ENCODE results near the gene DSCAML1. TPM values are rescaled to one million over a fixed set of nuclear protein-coding genes. Genes with fewer than 3 reads are reported as not detected.

DSCAML1 gene
- total and polyA plus RNA-seq, 7 experiments from 2014 or later = 0.17 to 1.3 (median 0.60) TPM; not detected in 2

DNA sequence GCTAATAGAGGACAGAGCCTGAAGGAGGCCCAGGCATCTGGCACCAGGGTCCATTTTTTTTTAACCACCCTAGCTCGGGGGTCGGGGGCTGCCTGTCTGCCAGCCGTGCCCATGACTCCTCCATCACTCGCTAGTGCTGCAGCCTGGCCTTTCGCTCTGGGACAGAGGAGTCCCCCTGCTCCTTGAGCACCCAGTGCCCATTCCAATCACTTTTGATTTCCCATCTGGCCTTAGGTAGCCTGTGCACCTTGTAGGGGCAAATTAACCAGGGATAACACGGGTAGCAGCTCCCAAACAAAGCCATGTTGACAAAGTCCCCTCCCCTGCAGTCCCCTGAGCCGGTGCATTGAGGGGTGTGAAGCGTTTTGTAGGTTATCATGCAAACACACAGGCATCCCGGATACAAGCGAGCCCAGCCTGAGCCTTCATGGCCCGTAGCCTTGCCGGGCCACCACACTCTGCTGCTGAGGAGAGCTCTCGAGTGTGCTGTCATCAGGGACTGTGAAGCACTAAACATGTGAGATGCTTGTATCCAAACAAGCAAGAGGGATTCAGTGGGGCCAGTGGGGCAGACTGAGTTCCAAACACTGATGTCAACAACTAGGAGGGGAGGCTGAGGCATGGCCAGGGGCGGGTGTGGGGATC is 208.7 kb downstream of the DSCAML1 start:
- H3K4me1 ChIP-seq (ENCODE audit: control insufficient read depth in 2 of 2, insufficient read depth in 2 of 2, low read length in 2 of 2) = no peaks in the 10 kb centered on the region
- no peak overlapping the region for H3K4me3 Mint-ChIP-seq
- no peak overlapping the region for H3K27ac ChIP-seq (ENCODE audit: low read depth, low read length)
- CTCF ChIA-PET = no interaction called here
- H3K27me3 ChIP-seq (ENCODE audit: control insufficient read depth in 2 of 2, insufficient read depth in 2 of 2, low read length in 2 of 2) = no peaks in the 10 kb centered on the region
- POLR2A ChIA-PET = no interaction called here
- H3K36me3 ChIP-seq (ENCODE audit: control insufficient read depth in 2 of 3, insufficient read depth in 3 of 3, low read length in 3 of 3) = no peaks in the 10 kb centered on the region
- ATAC-seq = no peak
- H3K36me3 Mint-ChIP-seq = no peaks in the 10 kb centered on the region
- H3K9me3 Mint-ChIP-seq = no peaks in the 10 kb centered on the region
- H3K4me1 Mint-ChIP-seq = no peaks in the 10 kb centered on the region
- H3K27ac Mint-ChIP-seq = no peak overlapping the region
- DNase-seq = no peak
- intact Hi-C loops (cut with micrococcal nuclease) = no loop called here
- no peaks in the 10 kb centered on the region for H3K9me3 ChIP-seq (ENCODE audit: control insufficient read depth in 2 of 3, low read length in 3 of 3)
- no peak overlapping the region for H3K4me3 ChIP-seq (ENCODE audit: low read length)
- H3K27me3 Mint-ChIP-seq = peaks cover 0 to 11% (median 3%) of the 10 kb centered on the region in 5 donors

DNA sequence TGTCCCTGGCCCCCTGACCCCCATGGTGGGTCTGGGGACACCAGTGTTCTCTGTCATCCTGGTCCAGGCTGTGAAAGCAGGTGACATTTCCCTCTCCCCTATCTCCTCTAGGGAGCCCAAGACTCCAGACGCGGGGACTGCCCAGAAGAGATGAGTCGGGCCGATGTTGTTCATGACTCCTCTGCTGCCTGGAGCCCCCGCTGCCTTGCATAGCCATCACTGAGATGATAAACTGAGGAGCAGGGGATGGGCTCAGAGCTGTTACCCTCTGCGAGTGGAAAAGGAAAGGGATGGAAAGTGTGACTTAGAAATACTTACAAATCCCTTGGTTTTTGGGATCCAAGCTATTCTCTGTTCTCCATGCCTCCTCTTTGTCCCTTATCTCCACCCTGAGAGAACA is 209.6 kb downstream of the DSCAML1 start:
- H3K4me3 Mint-ChIP-seq = no peak overlapping the region
- no peak overlapping the region for H3K27ac Mint-ChIP-seq
- ChIA-PET CTCF (no interaction called here), POLR2A (no interaction called here)
- H3K36me3 ChIP-seq (ENCODE audit: control insufficient read depth in 2 of 3, insufficient read depth in 3 of 3, low read length in 3 of 3) = no peaks in the 10 kb centered on the region
- no peaks in the 10 kb centered on the region for H3K9me3 Mint-ChIP-seq
- H3K9me3 ChIP-seq (ENCODE audit: control insufficient read depth in 2 of 3, low read length in 3 of 3) = no peaks in the 10 kb centered on the region
- H3K4me1 ChIP-seq (ENCODE audit: control insufficient read depth in 2 of 2, insufficient read depth in 2 of 2, low read length in 2 of 2) = no peaks in the 10 kb centered on the region
- peaks cover 0 to 11% (median 6%) of the 10 kb centered on the region in 5 donors for H3K27me3 Mint-ChIP-seq
- DNase-seq = no peak
- no peak overlapping the region for H3K27ac ChIP-seq (ENCODE audit: low read depth, low read length)
- no peak overlapping the region for H3K4me3 ChIP-seq (ENCODE audit: low read length)
- no peaks in the 10 kb centered on the region for H3K27me3 ChIP-seq (ENCODE audit: control insufficient read depth in 2 of 2, insufficient read depth in 2 of 2, low read length in 2 of 2)
- intact Hi-C loops (cut with micrococcal nuclease) = no loop called here
- no peak for ATAC-seq
- H3K36me3 Mint-ChIP-seq = no peaks in the 10 kb centered on the region
- H3K4me1 Mint-ChIP-seq = no peaks in the 10 kb centered on the region

DNA sequence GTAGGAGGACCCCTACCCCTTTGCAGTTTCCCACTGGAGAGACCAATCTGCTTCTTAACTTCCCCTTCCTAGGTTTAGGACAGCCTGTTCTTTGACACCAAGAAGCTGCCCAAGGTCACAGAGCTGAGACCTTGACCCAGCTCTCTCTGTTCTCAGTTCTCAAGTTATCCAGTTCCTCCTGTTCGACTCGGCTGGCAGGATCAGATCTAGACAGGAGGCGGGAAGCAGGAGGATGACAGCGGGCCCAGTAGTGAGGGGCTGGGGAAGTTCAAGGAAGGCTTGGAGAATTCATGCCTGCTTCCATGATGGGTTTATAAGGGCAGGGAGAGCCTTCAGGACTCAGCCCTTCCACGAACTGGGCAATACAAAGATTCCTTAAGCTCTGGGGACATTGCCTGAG is 210.6 kb downstream of the DSCAML1 start:
- POLR2A ChIA-PET = no interaction called here
- Histone ChIP-seq H3K36me3 (ENCODE audit: control insufficient read depth in 2 of 3, insufficient read depth in 3 of 3, low read length in 3 of 3) (no peaks in the 10 kb centered on the region), H3K27ac (ENCODE audit: low read depth, low read length) (no peak overlapping the region), H3K9me3 (ENCODE audit: control insufficient read depth in 2 of 3, low read length in 3 of 3) (no peaks in the 10 kb centered on the region), H3K4me3 (ENCODE audit: low read length) (no peak overlapping the region), H3K4me1 (ENCODE audit: control insufficient read depth in 2 of 2, insufficient read depth in 2 of 2, low read length in 2 of 2) (no peaks in the 10 kb centered on the region), H3K27me3 (ENCODE audit: control insufficient read depth in 2 of 2, insufficient read depth in 2 of 2, low read length in 2 of 2) (no peaks in the 10 kb centered on the region)
- no peak overlapping the region for H3K4me3 Mint-ChIP-seq
- H3K27me3 Mint-ChIP-seq = peaks cover 0 to 9% (median 6%) of the 10 kb centered on the region in 5 donors
- no peak overlapping the region for H3K27ac Mint-ChIP-seq
- ATAC-seq (no peak), DNase-seq (no peak)
- no peaks in the 10 kb centered on the region for H3K9me3 Mint-ChIP-seq
- H3K4me1 Mint-ChIP-seq = no peaks in the 10 kb centered on the region
- H3K36me3 Mint-ChIP-seq = no peaks in the 10 kb centered on the region
- intact Hi-C loops (cut with micrococcal nuclease) = no loop called here
- CTCF ChIA-PET = no interaction called here

DNA sequence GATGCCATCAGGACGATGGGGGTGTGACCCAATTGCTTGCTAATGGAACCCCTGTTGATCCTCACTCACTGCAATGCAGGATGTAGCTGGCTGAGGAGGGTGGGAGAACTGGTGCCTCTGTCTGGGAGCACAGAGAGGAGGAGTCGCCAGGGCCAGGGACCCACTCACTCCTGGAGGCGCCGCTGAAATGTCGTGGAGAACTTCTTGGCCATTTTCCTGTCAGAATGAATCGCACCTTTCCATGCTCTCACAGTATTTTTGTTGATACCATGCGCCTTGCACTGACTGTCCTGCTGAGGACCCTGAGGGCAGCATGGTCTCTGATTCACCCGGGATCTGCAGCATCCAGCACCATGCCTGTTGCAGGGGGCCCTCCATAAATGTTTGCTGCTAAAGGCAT is 211.4 kb downstream of the DSCAML1 start:
- no peaks in the 10 kb centered on the region for H3K36me3 ChIP-seq (ENCODE audit: control insufficient read depth in 2 of 3, insufficient read depth in 3 of 3, low read length in 3 of 3)
- H3K4me1 ChIP-seq (ENCODE audit: control insufficient read depth in 2 of 2, insufficient read depth in 2 of 2, low read length in 2 of 2) = no peaks in the 10 kb centered on the region
- no peak overlapping the region for H3K27ac Mint-ChIP-seq
- peaks cover 0 to under 1% (median 0%) of the 10 kb centered on the region in 7 donors for H3K4me1 Mint-ChIP-seq
- peaks cover 0 to 10% (median 6%) of the 10 kb centered on the region in 5 donors for H3K27me3 Mint-ChIP-seq
- H3K4me3 ChIP-seq (ENCODE audit: low read length) = no peak overlapping the region
- intact Hi-C loops (cut with micrococcal nuclease) = no loop called here
- no peaks in the 10 kb centered on the region for H3K36me3 Mint-ChIP-seq
- H3K9me3 Mint-ChIP-seq = no peaks in the 10 kb centered on the region
- no peaks in the 10 kb centered on the region for H3K27me3 ChIP-seq (ENCODE audit: control insufficient read depth in 2 of 2, insufficient read depth in 2 of 2, low read length in 2 of 2)
- H3K9me3 ChIP-seq (ENCODE audit: control insufficient read depth in 2 of 3, low read length in 3 of 3) = no peaks in the 10 kb centered on the region
- POLR2A ChIA-PET = no interaction called here
- CTCF ChIA-PET = no interaction called here
- DNase-seq (no peak), ATAC-seq (no peak)
- H3K27ac ChIP-seq (ENCODE audit: low read depth, low read length) = no peak overlapping the region
- no peak overlapping the region for H3K4me3 Mint-ChIP-seq

DNA sequence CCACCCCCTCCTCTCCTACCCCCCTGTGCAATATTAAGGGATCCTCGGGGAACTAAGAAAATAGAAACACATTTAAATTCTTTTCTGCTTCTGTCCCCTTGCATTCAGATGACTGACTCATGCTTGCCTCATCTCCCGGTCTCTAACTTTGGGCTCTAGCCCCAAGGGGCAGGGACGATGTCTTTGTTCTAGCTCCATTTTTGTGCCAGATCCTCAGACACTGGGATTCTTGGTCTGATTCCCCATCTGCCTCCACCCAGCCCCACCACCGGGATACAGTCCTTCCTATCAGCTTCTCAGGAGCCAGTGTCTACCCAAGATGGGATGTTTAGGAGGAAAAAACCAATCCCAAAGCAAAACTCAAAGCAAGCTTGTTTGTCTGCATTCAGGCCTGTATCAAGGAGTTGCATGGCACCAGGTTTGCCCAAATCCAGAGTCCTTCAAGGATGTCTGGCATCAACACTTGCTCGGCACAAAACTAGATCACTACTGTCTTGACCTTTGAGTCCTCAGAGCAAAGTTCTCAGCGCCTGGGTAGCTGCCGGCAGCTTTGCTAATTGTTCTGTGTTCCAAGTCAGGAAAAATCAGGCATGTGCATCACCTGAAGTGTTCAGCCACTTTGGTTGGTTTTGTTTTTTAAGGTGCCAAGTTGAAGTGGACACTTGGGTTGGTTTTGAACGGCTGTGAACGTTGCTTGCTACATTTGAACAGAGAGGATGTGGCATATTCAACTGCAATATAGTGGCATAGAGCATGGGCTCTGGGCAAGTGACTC is 212.8 kb downstream of the DSCAML1 start:
- ATAC-seq = no peak
- Histone ChIP-seq H3K27ac (ENCODE audit: low read depth, low read length) (no peak overlapping the region), H3K27me3 (ENCODE audit: control insufficient read depth in 2 of 2, insufficient read depth in 2 of 2, low read length in 2 of 2) (no peaks in the 10 kb centered on the region), H3K9me3 (ENCODE audit: control insufficient read depth in 2 of 3, low read length in 3 of 3) (no peaks in the 10 kb centered on the region), H3K4me1 (ENCODE audit: control insufficient read depth in 2 of 2, insufficient read depth in 2 of 2, low read length in 2 of 2) (no peaks in the 10 kb centered on the region), H3K36me3 (ENCODE audit: control insufficient read depth in 2 of 3, insufficient read depth in 3 of 3, low read length in 3 of 3) (no peaks in the 10 kb centered on the region), H3K4me3 (ENCODE audit: low read length) (no peak overlapping the region)
- CTCF ChIA-PET = no interaction called here
- Mint-ChIP-seq H3K36me3 (no peaks in the 10 kb centered on the region), H3K27ac (no peak overlapping the region), H3K27me3 (peaks cover 2 to 14% (median 6%) of the 10 kb centered on the region in 5 donors), H3K4me1 (peaks cover 0 to 3% (median 0%) of the 10 kb centered on the region in 7 donors), H3K9me3 (no peaks in the 10 kb centered on the region), H3K4me3 (no peak overlapping the region)
- no peak for DNase-seq
- intact Hi-C loops (cut with micrococcal nuclease) = no loop called here
- POLR2A ChIA-PET = no interaction called here

DNA sequence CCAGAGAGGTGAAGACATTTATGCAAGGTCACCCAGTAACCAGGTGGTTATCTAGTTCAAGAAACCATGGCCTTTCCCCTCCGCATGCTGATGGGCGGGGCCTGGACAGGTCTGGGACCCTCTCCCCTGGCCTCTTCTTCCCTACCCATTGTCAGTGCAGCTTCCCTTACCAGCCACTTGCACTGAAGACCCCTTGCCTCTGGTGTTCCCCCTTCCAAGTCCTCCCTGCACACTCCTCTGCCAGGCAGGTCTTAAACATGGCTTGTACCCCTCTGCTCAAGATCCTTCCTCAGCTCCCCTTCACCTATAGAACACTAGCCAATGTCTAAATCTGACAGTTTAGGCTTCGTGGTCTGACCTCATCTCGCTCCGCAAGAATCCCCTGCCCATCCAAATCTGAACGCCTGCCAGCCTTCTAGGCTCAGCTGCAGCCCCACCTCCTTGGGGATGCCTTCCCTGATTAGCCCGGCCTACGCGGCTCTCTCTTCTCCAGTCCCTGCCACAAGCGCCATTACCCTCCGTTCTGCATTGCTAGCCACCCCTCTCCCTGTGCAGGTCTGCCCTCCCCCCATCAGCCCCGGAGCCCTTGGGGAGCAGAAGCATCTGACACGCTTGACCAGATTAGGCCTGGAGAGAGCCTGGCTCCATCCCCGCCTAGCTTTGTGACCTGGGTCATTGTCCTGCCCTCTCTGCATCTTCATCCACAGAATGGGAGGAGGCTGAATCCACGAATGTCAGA is 213.8 kb downstream of the DSCAML1 start:
- no peak overlapping the region for H3K4me3 Mint-ChIP-seq
- peaks cover 6 to 17% (median 10%) of the 10 kb centered on the region in 5 donors for H3K27me3 Mint-ChIP-seq
- ChIA-PET CTCF (no interaction called here), POLR2A (no interaction called here)
- Histone ChIP-seq H3K27ac (ENCODE audit: low read depth, low read length) (no peak overlapping the region), H3K4me3 (ENCODE audit: low read length) (no peak overlapping the region), H3K4me1 (ENCODE audit: control insufficient read depth in 2 of 2, insufficient read depth in 2 of 2, low read length in 2 of 2) (no peaks in the 10 kb centered on the region), H3K27me3 (ENCODE audit: control insufficient read depth in 2 of 2, insufficient read depth in 2 of 2, low read length in 2 of 2) (no peaks in the 10 kb centered on the region), H3K36me3 (ENCODE audit: control insufficient read depth in 2 of 3, insufficient read depth in 3 of 3, low read length in 3 of 3) (no peaks in the 10 kb centered on the region), H3K9me3 (ENCODE audit: control insufficient read depth in 2 of 3, low read length in 3 of 3) (no peaks in the 10 kb centered on the region)
- ATAC-seq (no peak), DNase-seq (no peak)
- peaks cover 0 to 3% (median 0%) of the 10 kb centered on the region in 7 donors for H3K4me1 Mint-ChIP-seq
- intact Hi-C loops (cut with micrococcal nuclease) = no loop called here
- H3K9me3 Mint-ChIP-seq = no peaks in the 10 kb centered on the region
- H3K36me3 Mint-ChIP-seq = no peaks in the 10 kb centered on the region
- H3K27ac Mint-ChIP-seq = no peak overlapping the region
